Epidermal melanocyte (primary cell): ENCODE results near the gene TNFRSF12A.

Source experiments
- DNase-seq: peaks from one replicate; pipeline ENCODE4 v3.0.0; 2011; ENCODE audit warnings: low spot score; ENCODE audit not compliant: insufficient read length

Gene TNFRSF12A

DNA sequence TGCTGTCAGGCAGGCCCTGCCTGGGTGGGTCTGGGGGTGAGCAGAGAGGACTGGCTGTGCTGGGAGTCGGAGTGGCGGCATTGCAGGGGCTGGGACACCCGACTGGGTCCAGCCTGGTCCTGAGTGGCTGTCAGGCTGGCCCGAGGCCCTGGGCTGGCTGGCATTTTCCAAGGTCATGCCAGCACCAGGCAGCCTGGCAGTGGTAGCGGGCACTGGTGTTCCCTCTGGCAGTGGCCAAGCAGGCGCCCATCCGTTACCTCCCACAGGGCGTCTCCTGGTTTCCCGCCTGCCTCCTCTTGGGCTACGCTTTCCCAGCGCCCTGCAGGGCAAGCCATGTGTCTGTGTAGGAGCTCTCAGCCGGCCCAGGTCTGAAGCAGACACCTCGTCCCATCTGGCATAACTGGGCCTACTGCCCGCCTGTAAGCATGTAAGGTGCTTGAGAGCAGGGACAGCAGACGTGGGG lies 34.2 kb upstream of the TNFRSF12A start:
- DNase-seq: no peak

GRCh38 chr16:2986623-2987188 lies 33.5 kb upstream of the TNFRSF12A start:
- DNase-seq: no peak

GRCh38 chr16:2987286-2987685 lies 32.9 kb upstream of the TNFRSF12A start:
- DNase-seq: no peak

- no peak for DNase-seq
These were observed 32.3 kb upstream of the TNFRSF12A start for GRCh38 chr16:2987833-2988232.

DNA sequence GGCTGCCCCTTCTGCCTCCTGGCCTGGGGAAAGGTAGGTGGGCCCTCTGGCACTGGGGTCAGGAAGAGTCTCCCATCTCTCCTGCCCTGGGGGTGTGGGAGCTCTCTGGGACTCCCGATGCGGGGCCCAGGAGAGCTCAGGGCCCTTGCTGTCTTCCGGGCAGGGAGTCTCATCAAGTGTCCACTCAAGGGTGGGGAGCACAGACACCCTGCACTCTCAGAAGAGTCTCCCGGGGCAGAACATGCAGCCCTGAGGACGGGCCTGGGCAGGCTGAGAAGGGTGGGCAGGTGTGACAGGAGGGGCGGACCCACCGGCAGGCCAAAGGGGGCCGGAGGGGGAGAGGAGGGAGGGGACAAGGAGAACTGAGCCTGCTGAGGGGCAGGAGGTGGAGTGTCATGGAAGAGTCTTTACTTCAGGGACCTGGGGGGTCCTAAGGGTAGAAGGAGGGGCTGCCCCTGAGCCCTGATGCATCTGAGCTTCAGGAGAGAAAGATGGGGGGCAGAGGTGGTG lies 31.5 kb upstream of the TNFRSF12A start:
- DNase-seq: no peak

DNA sequence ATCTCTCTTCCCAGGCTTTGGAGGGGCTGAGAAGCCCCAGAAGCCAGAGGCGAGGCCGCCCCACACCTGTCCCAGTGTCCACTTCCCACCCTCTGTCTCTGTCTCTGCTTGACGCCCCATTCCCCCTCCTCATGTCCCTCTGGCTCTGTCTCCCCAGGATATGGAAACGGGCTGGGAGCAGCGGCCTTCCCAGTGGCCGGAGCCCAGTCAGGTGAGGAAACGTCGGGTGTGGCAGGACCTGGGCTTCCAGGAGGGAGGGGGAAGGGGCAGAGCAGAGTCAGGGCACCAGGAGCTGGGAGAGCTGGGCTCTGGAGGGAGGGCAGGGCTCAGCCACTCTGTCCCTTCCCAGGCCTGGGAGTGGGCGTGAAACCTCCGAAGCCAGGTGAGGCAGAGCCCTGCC lies 29.3 kb upstream of the TNFRSF12A start:
- no peak for DNase-seq

DNA sequence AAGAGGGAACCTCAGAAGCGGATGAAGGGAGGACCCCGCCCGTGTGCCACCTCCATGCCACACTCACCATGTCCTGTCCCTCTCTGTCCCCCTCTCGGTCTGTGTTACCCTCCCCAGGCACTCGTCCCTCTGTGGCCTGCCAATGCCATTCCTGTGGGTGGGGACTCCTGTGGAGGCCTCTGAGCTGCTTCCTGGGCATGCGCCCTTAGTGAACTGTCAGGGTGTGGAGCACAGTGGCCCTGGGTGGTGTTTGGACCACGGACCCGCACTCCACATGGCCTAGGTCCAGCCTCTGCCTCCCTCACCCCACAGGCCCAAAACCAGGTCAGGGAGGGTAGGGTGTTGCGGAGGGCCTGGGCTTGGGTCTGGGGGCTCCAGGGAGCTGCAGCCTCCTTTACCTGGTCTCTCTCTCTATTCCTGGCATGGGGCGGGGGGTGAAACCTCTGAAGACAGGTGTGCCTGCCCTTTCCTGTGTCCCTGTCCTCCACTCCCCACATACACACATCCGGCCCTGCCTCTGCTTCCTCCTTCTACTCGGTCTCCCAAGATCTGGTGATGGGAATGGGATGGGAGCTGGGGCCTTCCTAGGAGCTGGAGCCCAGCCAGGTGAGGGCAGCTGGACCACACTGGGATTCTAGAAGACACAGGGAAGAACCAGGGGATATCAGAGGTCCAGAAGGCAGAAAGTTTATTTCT lies 28.5 kb upstream of the TNFRSF12A start:
- no peak for DNase-seq

GRCh38 chr16:2992383-2993081 lies 27.6 kb upstream of the TNFRSF12A start:
- DNase-seq: no peak

GRCh38 chr16:2996298-2996697 lies 23.9 kb upstream of the TNFRSF12A start:
- no peak for DNase-seq

GRCh38 chr16:2999929-3000328 lies 20.2 kb upstream of the TNFRSF12A start:
- no peak for DNase-seq

GRCh38 chr16:3000540-3000939 lies 19.6 kb upstream of the TNFRSF12A start:
- DNase-seq: no peak

- DNase-seq: no peak
These were observed 18.9 kb upstream of the TNFRSF12A start for GRCh38 chr16:3001316-3001715.

DNA sequence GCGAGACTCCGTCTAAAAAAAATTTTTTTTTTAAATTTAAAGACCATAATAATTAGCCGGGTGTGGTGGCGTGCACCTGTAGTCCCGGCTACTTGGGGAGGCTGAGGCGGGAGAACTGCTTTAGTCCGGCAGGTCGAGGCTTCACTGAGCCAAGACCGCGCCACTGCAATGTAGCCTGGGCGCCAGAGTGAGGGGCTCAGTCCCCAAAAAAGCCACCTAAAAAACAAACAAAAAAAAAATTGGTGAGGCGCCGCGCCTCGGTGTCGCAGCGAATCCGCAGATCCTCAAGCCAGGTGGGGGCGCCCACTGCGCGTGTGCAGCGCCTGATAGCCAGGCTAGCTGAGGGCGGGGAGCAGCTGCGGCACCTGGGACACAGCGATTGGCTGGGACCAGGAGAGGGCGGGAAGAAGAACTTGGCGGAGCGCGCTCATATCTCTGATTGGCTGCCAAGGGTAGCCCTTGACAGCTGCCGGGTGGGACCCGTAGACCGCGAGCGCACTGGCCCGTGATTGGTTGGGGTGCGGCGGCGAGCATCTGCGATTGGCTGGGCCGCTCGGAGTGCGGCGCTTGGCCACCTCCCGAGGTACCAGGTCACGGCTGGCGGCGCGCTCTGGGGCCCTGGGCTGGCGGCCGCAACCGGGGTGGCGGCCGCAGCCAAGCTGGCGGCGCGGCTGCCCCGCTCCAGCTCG lies 16.4 kb upstream of the TNFRSF12A start:
- peak; percentile 99 for DNase-seq

DNA sequence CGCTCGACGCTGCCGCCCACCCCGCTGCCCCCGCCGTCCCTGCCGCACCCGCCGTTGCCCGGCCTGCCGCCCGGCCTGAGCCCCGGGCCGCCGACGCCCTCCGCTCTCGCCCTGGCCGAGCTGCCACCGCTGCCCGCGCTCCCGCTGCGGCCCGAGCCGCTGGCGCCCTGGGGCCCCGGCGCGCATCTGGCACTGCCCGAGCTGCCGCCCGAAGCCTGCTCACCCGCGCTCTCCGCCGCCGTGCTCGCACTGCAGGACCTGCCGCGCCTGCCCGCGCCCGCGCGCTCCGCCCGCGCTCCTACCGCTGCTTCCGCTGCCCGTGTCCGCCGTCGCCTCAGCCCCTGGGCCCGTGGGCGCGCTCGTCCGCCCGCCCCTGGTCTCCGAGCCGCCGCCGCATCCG lies 15.8 kb upstream of the TNFRSF12A start:
- DNase-seq: no peak

DNA sequence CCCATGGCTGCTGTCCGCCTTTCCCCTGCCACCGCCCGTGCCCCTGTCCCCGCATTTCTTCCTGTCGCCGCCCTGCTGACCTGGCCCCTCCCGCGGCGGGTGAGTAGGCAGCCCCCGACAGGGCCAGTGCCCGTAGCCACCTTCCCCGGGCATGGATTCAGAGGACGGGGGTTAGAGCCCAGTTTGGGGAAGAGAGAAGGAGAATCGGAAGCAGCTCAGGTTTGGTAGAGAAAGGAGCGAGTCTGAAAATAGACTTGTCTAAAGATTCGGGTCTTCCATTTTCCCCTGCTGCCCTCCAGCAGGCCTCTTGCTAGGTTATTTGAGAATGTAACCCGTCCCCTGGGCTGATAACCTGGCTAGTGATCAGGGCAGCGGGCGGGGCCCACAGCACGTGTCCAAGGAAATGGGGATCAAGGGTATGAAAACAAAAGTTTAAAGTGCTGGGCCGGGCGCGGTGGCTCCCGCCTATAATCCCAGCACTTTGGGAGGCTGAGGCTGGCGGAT lies 15.3 kb upstream of the TNFRSF12A start:
- DNase-seq: no peak

- no peak for DNase-seq
These were observed 12.9 kb upstream of the TNFRSF12A start for GRCh38 chr16:3007059-3007956.

DNA sequence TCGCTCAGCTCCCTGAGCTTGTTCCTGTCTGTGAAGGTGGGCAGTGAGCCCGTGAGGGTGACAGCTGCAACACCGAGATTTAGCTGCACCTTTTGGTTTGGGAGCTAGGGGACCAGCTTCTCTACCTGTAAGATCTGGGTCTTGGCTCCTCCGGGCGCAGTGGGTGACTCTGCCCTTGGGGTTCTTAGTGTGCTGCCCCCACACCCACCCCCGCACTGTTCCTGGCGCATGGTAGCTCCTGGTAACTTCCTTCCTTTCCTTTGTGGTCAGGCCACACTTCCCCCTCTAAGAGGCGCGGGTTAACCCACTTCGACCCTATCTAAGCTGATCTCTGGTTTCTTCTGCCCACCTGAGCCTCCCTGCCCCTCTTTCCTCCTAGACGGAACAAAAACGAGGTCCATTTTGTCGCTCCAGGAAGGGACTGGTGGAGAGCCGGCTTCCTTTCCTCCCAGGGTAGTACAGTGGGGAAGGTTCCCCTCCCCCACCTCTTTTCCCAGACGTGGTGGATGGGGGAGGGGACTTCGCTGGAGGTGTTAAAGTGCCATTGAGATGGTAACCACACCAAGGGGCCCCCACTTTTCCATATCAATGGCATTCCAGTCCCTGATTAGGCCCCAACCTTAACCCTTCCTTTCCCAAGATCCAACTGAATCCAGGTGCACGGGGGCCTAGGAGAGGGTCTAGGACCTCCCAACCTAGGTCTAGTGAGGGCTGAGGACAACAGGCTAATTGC lies 12.0 kb upstream of the TNFRSF12A start:
- DNase-seq: no peak

GRCh38 chr16:3008690-3009037 lies 11.5 kb upstream of the TNFRSF12A start:
- no peak for DNase-seq

GRCh38 chr16:3009568-3010390 lies 10.4 kb upstream of the TNFRSF12A start:
- DNase-seq: no peak
